HT1080 (cell line): ENCODE results near the gene RPAP3. TPM values are rescaled to one million over a fixed set of nuclear protein-coding genes. Genes with fewer than 3 reads are reported as not detected.

Experiments
- DNase-seq: peaks from one replicate; pipeline ENCODE4 v3.0.0-alpha.2; 2015; ENCODE audit warnings: low read depth
- total RNA-seq: library from RNA; depleted of rRNA; stranded (reverse); fragments of >200 nt; shearing (Covaris generic); gene quantifications from 2 replicates; pipeline ENCODE4 v1.2.3, GENCODE V29; 2014

RPAP3 gene
- total RNA-seq, 1 experiment from 2014 or later: 25.4 TPM

DNA sequence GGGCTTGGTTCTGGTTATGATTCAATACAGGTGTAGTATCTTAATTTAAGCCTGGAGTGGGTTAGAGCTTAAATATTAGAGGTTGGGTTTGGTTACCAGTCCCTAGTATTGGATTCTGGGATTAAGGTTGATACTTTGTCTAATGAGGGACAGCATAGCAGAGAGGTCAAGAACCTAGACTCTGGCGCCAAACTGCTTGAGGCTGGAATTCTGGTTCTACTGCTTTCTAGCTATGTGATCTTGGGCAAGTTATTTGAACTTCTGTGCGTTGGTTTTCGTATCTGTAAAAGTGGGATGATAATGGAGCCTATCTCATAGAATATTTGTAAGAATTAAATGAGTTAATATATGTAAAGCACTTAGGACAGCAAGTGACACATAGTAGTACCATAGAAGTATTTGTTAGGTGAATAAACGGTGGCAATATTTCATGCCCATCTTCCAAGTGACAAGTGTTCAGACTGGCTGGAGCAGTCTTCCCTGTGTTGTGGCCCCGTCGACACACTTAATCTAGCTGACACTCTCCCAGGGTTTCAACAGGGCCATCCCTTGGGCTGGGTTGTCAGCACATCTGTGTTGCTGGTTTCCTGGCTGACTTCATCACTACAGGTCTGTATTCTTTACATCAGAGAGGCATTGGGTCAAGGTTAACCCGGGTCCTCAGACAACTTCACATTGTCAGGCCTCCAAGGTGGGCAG is 16.5 kb upstream of the RPAP3 start:
- DNase-seq: no peak

DNA sequence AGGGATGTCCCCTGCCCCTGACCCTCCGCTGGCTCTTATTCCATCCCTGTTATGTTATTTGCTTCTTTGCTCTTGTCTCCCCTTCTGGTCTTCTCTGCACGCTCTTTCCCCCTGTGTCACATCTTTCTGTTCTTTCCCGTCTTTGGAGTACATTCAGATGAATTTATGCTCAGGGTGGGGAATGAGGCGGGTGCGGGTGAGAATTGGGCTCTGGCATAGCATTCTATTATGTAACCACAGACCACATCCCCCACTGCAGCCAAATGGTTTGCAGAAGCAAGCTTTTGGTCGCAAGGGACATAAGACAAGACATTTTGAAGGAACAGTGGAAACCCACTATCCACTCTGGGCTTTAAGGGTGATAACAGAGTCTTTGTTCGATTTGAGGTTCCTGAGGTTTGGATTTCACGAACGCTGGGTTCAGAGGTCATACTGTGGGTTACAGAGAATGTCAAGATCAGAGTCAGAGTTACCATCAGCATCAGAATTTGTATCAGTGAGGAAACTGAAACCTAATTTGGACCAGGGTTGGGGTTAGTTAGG is 15.7 kb upstream of the RPAP3 start:
- no peak for DNase-seq

DNA sequence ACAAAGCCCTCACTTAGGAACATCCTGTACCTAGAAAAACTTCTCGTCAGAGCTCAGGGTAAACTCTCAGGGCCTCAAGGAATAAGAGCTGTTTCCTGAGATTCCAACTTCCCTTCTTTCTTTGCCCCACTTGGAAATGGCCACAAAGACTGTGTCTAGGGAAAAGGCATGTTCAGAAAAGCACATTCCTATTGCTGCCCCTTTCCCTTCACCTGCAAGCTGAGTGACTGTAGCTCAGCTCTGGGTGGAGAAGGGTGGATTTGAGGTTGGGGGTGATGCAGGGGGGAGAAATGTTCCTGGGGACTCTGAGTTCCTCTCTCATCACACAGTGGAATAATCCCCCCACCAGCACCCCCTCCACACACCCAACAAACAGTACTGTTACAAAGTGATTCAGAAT is 12.7 kb upstream of the RPAP3 start:
- DNase-seq: no peak

DNA sequence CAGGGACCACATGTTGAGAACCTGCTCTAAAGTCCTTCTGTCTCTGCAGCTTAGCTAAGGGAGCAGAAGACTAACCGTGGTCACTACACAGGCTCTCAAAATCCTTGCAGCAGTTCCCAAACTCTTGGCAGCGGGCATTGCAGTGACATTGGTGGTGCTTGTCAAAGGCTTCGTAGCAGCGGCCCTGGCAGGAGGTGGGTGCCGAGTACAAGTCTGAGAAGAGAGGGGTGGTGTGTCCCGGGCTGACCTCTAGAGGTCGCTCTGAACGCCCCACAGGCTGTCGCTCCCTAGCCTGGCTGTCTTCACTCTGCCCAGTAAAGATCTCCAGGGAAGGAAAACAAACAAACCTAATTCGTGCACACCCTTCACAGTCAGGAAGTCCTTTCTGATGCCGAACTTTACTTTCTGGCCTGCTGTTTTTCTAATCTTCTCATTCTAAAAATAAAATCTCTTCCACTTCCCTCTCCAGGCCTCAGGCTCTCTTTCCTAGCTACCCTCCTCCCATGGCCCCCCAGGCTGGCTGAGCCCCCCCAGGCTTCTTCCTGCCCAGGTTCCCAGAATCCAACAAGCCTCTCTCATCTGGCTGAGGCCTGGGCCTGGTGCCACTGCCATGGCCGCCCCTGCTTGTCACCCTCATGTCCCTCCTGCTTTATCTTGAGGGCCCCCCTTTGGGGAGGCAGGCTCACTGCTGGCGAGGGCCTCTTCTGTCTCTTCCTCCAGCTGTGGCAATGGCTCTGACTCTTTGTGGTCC is 11.8 kb upstream of the RPAP3 start:
- peak; percentile 63 for DNase-seq

DNA sequence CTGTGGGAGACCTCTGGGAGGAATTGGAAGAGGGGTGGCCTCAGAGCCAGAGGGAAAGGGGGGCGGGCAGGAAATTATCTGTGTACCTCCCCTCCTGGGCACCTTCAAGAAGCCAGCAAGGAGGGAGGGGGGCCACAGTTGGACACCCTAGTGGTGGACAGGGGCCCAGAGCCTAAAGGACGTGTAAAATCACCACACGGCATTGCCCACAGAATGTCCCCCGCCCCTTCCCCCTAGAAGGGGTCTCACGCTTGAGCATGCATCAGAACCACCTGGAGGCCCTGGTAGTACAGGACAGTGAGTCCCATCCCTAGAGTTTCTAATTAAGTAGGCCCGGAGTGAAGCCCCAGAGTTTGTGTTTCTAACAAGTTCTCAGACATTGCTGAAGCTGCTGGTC is 11.2 kb upstream of the RPAP3 start:
- no peak for DNase-seq

DNA sequence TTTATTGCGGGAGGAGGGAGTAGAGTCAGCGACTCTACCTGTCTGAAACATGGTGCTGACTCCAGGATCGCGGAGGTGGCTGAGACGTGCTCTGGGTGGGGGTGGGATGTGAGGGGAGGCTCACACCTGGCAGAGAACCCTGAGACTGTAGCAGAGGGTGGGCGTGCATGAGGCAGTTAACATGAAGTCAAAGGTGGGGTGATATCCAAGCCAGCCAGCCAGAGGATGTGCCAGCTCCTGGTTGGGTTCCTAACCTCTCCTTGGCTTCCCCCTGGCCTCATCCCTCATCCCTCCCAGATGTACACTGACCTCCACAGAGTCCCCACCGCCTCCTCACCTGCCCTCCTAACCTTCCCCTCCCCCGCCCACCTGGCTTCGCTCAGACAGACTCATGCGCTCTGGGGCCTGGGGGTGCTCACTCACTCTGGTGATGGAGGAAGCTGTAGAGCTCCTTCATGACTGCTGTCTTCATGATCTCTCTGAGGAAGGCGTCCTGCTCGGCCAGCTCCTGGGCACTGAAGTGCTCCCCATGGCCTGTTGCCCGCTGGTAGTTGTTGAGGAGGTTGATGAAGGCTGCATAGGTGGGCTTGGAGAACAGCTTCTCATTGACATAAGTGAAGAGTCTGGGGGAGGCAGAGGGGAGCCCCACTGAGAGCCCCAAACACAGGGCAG is 10.2 kb upstream of the RPAP3 start:
- no peak for DNase-seq

DNA sequence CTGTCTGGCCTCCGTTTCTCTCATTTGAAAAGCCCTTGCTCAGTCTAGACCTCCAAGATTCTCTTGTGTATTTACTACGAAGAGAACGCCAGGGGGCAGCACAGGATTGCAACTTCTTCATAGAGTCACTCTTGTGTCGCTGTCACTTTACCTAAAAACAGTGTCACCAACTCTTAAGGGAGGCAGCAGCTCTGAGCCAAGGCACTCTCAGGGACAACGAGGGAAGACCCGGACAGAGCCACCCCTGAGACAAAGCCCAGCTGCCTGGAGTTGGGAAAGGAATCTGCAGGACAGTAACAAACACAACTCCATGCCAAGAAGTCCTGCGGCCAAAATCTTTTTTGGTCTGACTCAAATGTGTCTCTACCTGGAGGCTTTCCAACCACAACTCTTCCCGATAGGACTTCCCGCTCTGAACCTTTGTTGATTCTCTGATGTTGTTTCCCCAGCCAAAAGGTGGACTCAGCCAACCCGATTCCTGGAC is 9.6 kb upstream of the RPAP3 start:
- DNase-seq: peak; percentile 51

DNA sequence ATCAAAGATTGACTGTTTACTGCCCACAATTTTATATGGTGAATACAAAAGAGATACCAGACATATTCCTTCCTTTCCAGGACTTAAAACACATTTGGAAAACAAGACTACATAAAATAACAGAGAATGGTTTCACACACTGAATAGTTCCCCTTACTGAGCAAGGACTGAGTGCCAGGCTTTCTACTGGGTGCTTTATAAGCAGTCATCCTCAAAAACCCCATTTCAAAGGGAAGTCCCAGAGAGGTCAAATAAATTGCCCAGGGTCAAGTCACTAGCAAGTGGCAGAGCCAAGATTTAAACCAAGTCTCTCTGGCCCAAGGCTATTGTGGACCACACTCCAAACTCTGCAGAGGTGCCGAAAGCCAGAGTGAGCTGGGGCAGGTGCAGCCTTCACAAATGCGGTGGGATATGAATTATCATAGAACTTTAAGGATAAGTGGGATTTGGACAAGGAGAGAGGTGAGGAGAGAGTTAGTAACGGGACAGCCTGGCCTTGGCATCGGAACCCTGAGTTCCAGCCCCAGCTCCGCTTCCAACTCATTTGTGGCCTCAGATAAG is 9.1 kb upstream of the RPAP3 start:
- no peak for DNase-seq

DNA sequence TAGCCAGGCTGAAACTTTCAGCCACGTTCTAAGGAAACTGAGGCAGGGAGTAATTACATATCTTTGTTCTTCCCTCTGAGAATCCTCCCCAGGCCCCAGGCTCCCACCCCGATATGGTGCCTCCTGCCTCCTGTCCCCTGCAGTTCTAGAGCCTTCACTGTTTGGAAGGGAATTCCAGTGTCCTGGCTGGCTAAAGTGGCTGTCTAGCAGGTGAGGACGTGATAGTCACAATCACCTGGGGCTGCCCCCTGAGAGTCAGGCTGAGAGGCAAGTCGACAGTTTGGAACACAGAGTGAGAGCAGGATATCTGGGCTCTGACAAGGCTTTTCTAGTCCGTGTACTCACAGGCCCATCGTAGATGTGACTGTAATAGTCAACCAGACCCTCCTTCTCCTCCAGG is 6.3 kb upstream of the RPAP3 start:
- DNase-seq: no peak

DNA sequence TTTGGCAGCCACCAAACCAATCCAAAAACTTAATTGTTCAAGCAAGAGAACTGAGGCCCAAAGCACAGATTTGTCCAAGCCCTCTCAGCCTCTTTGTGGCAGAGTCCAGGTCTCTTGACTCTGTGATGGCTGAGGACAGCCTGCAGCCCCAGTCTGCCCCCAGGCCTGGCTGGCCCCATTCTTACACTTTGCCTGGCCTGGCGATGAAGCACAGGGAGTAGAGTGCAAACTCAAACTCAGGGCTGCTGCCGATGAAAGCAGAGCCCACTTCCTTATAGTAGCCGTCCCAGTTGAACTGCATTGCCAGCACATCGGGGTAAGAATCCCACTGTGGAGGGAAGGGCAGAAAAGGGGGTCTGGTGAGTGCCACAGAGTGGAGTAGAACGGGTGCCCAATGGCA is 5.6 kb upstream of the RPAP3 start:
- DNase-seq: no peak

DNA sequence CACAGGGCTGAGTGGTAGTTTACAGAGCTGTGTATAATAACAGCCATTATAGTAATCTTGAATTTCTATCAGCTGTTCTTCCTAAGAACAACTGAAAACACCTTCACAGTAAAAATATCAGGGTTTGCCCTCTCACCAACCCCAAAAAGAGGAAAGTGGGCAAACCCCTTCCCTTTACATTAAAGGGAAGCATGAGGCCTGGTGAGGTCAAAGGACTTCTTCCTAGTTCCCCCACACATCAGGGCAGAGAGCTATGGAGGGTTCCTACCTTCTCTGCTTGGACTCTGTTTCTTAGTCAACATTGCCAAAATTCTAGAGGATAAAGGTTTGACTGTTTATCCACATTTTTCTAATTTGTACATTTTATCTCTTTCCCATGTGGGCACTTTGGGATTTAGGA is 4.4 kb upstream of the RPAP3 start:
- no peak for DNase-seq

DNA sequence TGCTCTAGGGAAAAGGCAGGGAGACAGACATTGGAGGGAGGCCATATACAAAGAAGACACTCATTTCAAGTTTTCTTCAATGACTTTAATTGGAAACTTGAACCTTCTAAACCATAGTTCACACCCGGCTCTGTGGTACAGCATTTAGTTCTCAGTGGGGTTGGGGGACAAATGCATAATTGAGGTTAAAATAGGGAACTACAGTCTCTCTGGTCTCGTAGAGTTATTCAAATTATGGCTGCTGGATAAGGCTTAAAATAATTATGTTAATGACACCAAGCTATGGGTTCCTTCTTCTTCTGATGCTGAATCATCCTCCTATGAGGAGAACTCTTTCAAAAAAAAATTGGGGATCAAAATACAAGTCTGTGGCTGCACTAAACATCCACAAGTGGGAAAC is 3.8 kb upstream of the RPAP3 start:
- DNase-seq: no peak

DNA sequence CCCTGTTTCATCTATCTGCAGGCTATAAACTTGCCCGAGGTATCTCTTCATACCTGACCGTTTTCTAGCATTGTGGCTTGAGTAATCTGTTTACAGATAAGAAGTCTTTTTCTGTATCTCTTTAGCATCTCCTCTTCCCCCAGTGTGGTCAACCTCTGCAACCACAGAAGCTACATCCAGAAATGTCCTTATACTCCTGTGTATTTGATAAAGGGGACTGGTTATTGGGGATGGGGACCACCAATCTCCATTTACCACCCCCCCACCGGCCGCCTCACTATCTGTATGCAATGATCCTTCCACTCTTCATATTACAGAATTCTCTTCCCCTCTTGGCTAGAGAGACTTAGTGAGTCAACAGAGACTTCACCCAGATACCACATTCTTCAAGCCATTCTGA is 3.4 kb upstream of the RPAP3 start:
- DNase-seq: no peak

DNA sequence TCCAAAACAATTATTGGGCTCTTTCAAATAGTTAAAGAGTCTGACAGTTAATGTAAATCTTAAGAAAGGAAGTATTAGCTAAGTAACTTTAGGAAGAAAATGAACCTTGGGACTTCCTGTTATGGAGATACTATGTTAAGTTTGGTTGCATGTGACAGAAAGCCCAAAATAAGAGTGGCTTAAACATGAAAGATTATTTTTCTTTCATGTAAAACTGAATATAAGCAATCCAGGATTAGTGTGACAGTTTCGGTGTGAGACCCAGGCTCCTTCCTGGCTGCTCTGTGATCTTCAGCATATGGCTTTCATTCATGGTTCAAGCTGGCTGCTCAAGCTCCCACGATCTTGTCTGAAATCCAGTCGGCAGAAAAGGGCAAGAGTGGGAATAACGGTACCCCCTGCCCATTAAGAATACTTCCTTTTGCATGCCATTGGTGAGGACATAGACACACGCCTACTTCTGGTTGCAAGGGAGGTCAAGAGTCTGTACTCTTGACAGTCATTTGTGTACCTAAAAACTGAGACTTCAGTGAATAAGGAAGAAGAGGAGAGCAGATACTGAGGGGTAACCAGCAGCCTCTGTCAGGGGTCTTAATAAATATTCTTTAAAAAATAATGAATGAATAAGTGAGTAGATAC is 2.2 kb upstream of the RPAP3 start:
- no peak for DNase-seq

DNA sequence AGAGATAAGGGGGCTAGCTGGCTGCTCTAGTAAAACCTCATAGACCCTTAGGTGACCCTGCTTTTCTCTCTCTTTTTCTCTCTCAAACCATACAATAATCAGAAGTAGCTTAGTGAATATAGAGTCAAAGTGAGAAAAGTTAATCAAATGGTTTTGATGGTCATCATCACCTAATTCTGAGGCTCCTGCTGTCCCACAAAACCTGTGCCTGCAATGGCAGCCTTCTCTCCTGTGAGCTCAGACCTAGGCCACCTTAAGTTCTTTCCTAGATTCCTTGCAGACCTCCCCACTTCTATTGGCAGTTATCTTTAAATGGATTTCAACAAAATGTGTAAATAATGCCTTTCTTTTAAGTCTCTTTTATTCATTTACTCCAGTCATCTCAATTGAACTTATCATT is 1.5 kb upstream of the RPAP3 start:
- no peak for DNase-seq

DNA sequence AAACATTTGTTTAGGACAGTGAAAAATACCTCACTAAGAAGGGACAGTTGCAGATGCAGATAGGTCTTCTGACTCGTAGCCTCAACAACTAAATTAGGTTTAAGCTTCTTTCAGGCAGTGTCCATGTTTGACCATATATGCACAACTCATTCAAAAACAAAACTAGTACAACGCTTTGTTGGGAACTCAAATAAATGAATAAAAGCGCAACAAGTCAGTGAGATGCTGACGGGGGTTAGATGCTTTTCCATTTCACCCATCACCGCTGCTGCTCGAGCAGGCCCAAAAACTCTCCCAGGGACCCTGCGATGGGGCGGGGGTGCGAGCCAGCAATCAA is 633 bp downstream of the RPAP3 start:
- DNase-seq: peak; percentile 27

DNA sequence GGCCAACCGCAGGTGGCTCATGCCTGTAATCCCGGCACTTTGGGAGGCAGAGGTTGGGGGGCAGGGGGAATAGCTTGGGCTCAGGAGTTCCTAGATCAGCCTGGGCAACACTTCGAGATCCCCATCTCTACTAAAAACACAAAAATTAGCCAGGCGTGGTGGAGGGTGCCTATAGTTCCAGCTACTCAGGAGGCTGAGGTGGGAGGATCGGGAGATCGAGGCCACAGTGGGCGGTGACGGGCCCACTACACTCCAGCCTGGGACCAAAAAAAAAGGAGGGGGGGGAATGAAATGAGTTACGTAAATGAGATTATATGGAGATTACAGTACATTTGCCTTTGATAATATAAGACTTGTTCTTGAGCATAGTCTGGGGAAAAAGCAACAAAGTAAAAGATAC is 1.1 kb downstream of the RPAP3 start:
- DNase-seq: no peak

DNA sequence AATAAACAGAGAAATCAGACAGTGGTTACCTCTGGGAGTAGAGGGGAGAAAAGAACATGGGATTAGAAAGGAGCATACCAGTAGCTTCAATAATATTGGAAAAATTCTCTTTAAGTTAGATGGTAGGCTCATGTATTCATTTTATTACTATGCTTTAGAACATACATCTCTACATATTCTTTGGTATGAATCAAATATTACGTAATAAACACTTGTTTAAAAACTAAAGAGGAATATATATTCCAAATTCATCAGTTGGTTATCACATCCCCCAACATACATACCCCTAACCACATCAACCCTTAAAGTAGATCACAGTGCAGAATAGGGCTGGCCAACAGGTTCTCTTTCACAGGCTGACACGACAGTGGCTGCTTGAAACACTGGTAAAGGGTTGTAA is 5.6 kb downstream of the RPAP3 start:
- no peak for DNase-seq

DNA sequence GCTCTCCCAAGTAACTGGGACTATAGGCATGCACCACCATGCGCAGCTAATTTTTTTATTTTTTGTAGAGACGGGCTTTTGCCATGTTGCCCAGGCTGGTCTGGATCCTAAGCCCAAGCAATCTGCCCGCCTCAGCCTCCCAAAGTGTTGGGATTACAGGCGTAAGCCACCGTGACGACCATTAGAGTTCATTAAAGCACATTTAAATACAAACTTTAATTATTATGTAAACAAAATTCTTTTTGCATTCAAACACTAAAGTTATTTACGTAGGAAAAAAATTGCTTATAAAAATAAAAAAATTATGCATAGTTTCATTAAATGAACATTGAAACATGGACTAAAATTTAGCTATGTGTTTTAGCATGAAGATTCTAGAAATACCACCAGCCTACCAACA is 7.2 kb downstream of the RPAP3 start:
- no peak for DNase-seq

DNA sequence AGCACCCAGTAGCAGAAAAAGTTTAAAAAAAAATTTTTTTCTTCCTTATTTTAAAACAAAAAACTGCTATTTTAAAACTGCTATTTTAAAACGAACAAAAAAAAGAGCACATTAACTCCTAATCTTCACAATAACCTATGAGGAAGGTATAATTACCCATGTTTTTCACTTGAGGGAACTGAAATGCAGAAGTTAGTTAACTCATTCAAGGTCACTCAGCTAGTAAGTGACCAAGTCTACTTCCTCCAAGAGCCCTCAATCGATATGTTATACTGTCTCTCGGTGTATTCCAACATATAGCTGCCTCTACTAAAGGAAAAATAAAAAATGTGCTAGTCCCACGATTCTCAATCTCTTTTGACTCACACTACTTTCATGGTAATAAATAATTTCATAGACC is 7.8 kb downstream of the RPAP3 start:
- no peak for DNase-seq

DNA sequence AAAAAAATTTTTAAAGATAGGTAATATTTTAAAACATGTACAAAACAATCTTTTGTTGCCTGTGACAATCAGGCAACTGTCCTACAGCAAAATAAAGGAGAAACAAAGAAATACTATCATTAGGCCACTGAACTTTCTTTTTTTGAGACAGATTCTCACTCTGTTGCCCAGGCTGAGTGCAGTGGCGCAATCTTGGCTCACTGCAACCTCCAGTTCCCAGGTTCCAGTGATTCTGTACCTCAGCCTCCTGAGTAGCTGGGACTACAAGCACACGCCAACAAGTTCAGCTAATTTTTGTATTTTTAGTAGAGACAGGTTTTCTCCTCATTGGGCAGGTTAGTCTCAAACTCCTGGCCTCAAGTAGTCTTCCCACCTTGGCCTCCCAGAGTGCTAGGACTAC is 16.6 kb downstream of the RPAP3 start:
- no peak for DNase-seq

DNA sequence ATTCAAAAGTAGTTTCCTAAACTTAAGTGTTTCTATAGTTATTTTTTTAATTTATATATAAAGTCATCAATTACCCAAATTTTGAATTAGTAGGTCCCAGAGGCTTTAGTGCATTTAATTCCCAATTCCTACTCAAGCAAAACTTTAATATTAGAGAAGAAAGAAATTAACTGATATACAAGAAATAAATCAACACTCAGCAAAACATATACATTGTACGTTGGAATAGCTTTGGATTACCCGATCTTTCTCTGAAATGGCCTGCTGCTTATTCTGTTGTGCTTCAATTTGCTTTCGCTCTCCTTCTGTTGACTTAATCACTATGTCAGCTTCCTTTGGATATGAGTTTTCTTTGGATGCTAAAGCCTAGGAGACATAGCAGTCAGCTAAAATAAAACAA is 18.2 kb downstream of the RPAP3 start:
- DNase-seq: no peak
